Immature natural killer cell (primary cell): ENCODE measurements around the gene NQO2. TPM values are rescaled to one million over a fixed set of nuclear protein-coding genes. Genes with fewer than 3 reads are reported as not detected.
"Not testable (repeated sequence)": the region's sequence is repeated elsewhere in the genome, so short reads cannot be mapped to it uniquely, and the experiment has no call there.

Source experiments
- DNase-seq, 3 donors: peaks; one replicate each; pipeline ENCODE4 v3.0.0; 2022; ENCODE audit warnings: mixed read lengths in 1 of 3
- H3K27ac Mint-ChIP-seq, 6 donors: one replicate each; pipeline ENCODE4 v1.8.0; 2020; ENCODE audit warnings: mixed read lengths in 6 of 6, mild to moderate bottlenecking in 5 of 6, inconsistent platforms in 4 of 6, moderate library complexity in 3 of 6
- H3K27me3 Mint-ChIP-seq, 3 donors: one replicate each; pipeline ENCODE4 v1.8.0; 2020 to 2021; ENCODE audit warnings: low read depth in 3 of 3, mild to moderate bottlenecking in 3 of 3, mixed read lengths in 3 of 3, moderate library complexity in 3 of 3, inconsistent platforms in 1 of 3
- H3K36me3 Mint-ChIP-seq, 3 donors: one replicate each; pipeline ENCODE4 v1.8.0; 2020; ENCODE audit warnings: mixed read lengths in 3 of 3, inconsistent platforms in 2 of 3, mild to moderate bottlenecking in 2 of 3
- H3K4me1 Mint-ChIP-seq, 2 donors: one replicate each; pipeline ENCODE4 v1.8.0; 2020; ENCODE audit warnings: inconsistent platforms in 2 of 2, mild to moderate bottlenecking in 2 of 2, mixed read lengths in 2 of 2, moderate library complexity in 1 of 2
- H3K4me3 Mint-ChIP-seq, 5 donors: one replicate each; pipeline ENCODE4 v1.8.0; 2020; ENCODE audit warnings: mild to moderate bottlenecking in 5 of 5, mixed read lengths in 5 of 5, inconsistent platforms in 3 of 5, moderate library complexity in 3 of 5
- H3K9me3 Mint-ChIP-seq, 6 donors: one replicate each; pipeline ENCODE4 v1.8.0; 2020; ENCODE audit warnings: mild to moderate bottlenecking in 6 of 6, mixed read lengths in 6 of 6, inconsistent platforms in 4 of 6, moderate library complexity in 3 of 6
- polyA plus RNA-seq, 3 donors: library from polyadenylated mRNA; unstranded; fragments of 300-500 nt; fragmentation: Illumina TruSeq; gene quantifications; one replicate each; pipeline ENCODE4 v1.2.3, GENCODE V29; 2021

The NQO2 gene
- polyA plus RNA-seq, 3 donors from 2014 or later = 55.5 to 74.7 (median 67.9) TPM

- Mint-ChIP-seq H3K9me3 (peaks cover 8 to 28% (median 23%) of the 10 kb centered on the region in 6 donors), H3K27me3 (peaks cover 0 to 1% (median 0%) of the 10 kb centered on the region in 3 donors), H3K4me3 (no peak overlapping the region), H3K27ac (no peak overlapping the region), H3K4me1 (peaks cover 0 to 5% of the 10 kb centered on the region in 2 donors), H3K36me3 (peaks cover 44 to 66% (median 64%) of the 10 kb centered on the region in 3 donors)
- no peak for DNase-seq
These were observed 15.4 kb downstream of the NQO2 start for GRCh38 chr6:3015144-3015543.

GRCh38 chr6:3016473-3017280, 17.0 kb downstream of the NQO2 start:
- H3K27ac Mint-ChIP-seq = no peak overlapping the region
- no peak for DNase-seq
- peaks cover 35 to 57% (median 55%) of the 10 kb centered on the region in 3 donors for H3K36me3 Mint-ChIP-seq
- H3K4me3 Mint-ChIP-seq = no peak overlapping the region
- H3K9me3 Mint-ChIP-seq = peaks cover 2 to 13% (median 9%) of the 10 kb centered on the region in 6 donors
- peaks cover 0 to 5% of the 10 kb centered on the region in 2 donors for H3K4me1 Mint-ChIP-seq
- H3K27me3 Mint-ChIP-seq = no peaks in the 10 kb centered on the region

- DNase-seq = no peak
- peaks cover 0 to 6% of the 10 kb centered on the region in 2 donors for H3K4me1 Mint-ChIP-seq
- no peak overlapping the region for H3K27ac Mint-ChIP-seq
- H3K4me3 Mint-ChIP-seq = no peak overlapping the region
- H3K36me3 Mint-ChIP-seq = peaks cover 28 to 50% (median 48%) of the 10 kb centered on the region in 3 donors
- peaks cover 0 to 7% (median 3%) of the 10 kb centered on the region in 6 donors for H3K9me3 Mint-ChIP-seq
- peaks cover 0 to under 1% (median 0%) of the 10 kb centered on the region in 3 donors for H3K27me3 Mint-ChIP-seq
These were observed 17.6 kb downstream of the NQO2 start for GRCh38 chr6:3017304-3017703.

DNA sequence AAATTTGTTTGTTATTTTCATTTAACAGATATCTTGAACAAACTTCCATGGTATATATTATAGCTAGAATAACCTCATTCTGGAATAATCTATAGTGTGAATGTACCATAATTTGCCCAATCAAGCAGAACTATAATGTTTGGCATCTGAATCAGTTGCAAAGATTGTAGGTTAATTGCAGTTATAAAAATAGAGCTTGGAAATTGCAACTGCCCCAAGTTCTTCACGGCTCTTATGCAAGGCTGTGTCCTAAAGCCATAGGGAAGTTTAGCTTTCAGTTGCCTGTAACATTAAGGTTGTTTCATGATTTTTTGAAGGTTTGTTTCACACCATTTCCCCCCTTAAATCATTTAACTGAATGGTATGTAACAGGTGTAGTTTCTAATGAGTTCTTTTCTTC, 19.4 kb downstream of the NQO2 start:
- Mint-ChIP-seq H3K4me3 (no peak overlapping the region), H3K9me3 (no peaks in the 10 kb centered on the region), H3K4me1 (peaks cover 16 to 17% of the 10 kb centered on the region in 2 donors), H3K27me3 (peaks cover 3 to 9% (median 4%) of the 10 kb centered on the region in 3 donors), H3K27ac (peak overlapping the region in 3 of 6 donors; percentile 7 to 78 (median 66)), H3K36me3 (peaks cover 25 to 39% (median 38%) of the 10 kb centered on the region in 3 donors)
- DNase-seq = no peak

GRCh38 chr6:3019749-3020320, 20.1 kb downstream of the NQO2 start:
- H3K27me3 Mint-ChIP-seq = peaks cover 3 to 10% (median 4%) of the 10 kb centered on the region in 3 donors
- peak overlapping the region in 5 of 6 donors; percentile 19 to 78 (median 66) for H3K27ac Mint-ChIP-seq
- peaks cover 23 to 25% of the 10 kb centered on the region in 2 donors for H3K4me1 Mint-ChIP-seq
- DNase-seq = no peak
- H3K4me3 Mint-ChIP-seq = no peak overlapping the region
- H3K36me3 Mint-ChIP-seq = peaks cover 25 to 31% (median 31%) of the 10 kb centered on the region in 3 donors
- no peaks in the 10 kb centered on the region for H3K9me3 Mint-ChIP-seq

DNA sequence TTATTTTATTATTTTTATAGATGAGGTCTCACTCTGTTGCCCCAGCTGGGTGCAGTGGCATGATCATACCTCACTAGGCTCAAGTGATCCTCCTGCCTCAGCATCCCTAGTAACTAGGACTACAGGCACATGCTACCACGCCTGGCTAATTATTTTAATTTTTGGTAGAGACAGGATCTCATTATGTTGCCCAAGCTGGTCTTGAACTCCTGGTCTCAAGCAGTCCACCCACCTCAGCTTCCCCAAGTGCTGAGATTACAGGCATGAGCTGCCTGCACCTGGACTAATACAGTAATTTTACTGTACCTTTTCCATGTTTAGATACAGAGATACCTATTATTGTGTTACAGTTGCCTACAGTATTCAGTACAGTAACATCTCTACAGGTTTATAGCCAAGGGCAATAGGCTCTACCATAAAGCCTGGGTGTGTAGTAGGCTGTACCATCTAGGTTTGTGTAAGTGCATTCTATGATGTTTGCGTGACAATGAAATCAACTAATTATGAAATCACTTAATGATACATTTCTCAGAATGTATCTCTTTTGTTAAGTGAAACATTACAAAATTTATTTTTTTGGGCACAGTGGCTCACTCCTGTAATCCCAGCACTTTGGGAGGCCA, 21.4 kb downstream of the NQO2 start:
- not testable (repeated sequence) for H3K4me3 Mint-ChIP-seq, H3K9me3 Mint-ChIP-seq, DNase-seq, H3K27ac Mint-ChIP-seq
- Mint-ChIP-seq H3K36me3 (peaks cover 20 to 22% (median 21%) of the 10 kb centered on the region in 3 donors), H3K27me3 (peaks cover 3 to 10% (median 4%) of the 10 kb centered on the region in 3 donors), H3K4me1 (peaks cover 33 to 36% of the 10 kb centered on the region in 2 donors)

DNA sequence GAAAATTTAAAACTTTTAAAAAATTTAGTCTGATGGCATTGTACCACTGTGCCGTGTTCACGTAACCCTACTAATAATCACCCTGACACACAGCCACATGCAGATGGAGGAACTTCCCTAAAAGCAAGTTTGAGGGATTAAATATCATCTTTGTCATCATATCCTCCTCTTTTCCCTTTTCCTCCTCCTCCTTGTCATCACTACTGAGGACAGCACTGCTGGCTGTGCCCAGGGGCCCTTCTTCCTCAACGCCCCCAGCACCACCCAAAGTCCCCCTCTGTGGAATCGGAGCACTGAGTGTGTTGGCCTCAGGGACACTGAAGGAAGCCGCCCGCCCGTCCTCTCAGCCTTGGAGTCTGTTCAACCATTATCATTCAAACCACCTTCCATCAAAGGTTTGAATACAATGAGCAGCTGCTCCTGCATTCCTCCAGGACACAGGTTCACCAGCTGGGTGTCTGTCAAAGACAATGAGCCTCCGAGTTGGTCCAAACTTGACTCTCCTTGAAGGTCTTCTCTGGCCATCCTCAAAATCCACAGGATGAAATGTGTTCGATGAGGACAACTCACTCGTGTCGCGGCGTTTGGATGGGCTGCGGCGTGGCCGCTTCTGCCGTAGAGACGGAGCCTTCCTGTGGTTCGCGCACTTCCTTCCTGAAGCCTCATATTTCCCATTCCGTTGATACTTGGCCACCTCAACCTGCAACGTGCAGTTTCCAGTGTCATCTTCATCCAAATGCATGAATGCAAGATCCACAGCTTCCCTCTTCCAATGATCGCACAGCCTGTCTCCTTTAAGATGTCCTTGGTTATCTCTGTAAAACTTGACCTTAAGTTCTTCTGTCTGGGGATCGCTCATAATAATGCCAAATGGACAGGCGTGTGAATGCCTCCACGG, 23.3 kb downstream of the NQO2 start:
- DNase-seq = peak; percentile 19 to 37 (median 30)
- Mint-ChIP-seq H3K4me1 (peaks cover 47 to 50% of the 10 kb centered on the region in 2 donors), H3K36me3 (peaks cover 11 to 17% (median 15%) of the 10 kb centered on the region in 3 donors), H3K9me3 (no peaks in the 10 kb centered on the region), H3K27me3 (peaks cover 3 to 12% (median 8%) of the 10 kb centered on the region in 3 donors), H3K27ac (peak overlapping the region; percentile 88 to 95 (median 90)), H3K4me3 (peak overlapping the region; percentile 83 to 96 (median 94))

DNA sequence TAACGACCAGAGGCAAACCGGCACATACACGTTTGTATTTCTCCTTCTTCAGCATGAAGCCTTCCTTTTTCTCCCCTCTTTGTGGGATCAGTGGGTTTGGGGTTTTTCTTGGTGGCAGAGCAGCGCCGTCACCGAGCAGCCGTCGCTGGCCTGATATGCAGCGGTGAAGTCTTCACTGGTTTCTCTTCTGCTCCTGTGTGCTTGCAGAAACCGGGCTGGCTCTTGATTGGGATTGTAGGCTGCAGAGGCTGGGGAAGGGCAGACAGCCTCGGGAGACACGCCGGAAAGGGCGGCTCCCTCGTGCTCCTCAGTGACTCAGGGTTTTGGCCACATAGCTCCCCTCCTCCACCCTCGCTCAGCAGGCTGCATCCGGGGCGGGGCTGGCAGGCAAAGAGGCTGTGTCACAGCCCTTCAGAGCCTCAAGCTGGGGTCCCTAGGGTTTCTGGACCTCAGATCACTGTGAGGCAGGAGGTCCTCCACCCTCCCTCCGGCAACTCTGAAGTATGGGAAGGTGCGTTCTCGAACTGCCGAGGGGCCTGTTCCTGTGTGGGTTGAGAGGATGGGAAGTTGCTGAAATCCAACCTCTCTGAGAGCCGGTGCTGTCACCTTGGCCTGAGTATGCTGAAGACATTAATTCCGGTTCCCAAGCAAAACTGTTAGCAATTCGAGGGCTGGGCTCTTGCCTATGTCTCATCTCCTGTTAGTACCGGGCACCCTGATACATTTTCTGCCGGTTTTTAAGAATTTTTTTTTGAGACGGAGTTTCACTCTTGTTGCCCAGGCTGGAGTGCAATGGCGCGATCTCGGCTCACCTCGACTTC, 24.2 kb downstream of the NQO2 start:
- Mint-ChIP-seq H3K9me3 (no peaks in the 10 kb centered on the region), H3K36me3 (peaks cover 8 to 16% (median 14%) of the 10 kb centered on the region in 3 donors), H3K27me3 (peaks cover 6 to 14% (median 8%) of the 10 kb centered on the region in 3 donors), H3K4me1 (peaks cover 56 to 58% of the 10 kb centered on the region in 2 donors), H3K27ac (peak overlapping the region; percentile 88 to 95 (median 90)), H3K4me3 (peak overlapping the region; percentile 83 to 96 (median 94))
- DNase-seq = peak; percentile 77 to 80 (median 79)

- DNase-seq = peak; percentile 50 to 71 (median 70)
These were observed 27.3 kb downstream of the NQO2 start for GRCh38 chr6:3026791-3027626.

DNA sequence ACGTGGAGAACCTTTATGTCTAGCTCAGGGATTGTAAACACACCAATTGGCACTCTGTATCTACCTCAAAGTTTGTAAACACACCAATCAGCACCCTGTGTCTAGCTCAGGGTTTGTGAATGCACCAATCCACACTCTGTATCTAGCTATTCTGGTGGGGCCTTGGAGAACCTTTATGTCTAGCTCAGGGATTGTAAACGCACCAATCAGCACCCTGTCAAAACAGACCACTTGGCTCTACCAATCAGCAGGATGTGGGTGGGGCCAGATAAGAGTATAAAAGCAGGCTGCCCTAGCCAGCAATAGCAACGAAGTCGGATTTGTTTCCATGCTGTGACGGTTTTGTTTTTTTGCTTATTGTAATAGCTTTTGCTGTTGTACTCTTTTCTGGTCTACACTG, 28.5 kb downstream of the NQO2 start:
- Mint-ChIP-seq H3K4me3 (peak overlapping the region; percentile 5 to 21 (median 15)), H3K27ac (peak overlapping the region in 2 of 6 donors; percentile 68 to 71), H3K27me3 (peaks cover 10 to 23% (median 13%) of the 10 kb centered on the region in 3 donors), H3K4me1 (peaks cover 50 to 51% of the 10 kb centered on the region in 2 donors)
- DNase-seq, H3K9me3 Mint-ChIP-seq, H3K36me3 Mint-ChIP-seq: not testable (repeated sequence)

More at GRCh38 chr6:3026791-3027626, 27.3 kb downstream of the NQO2 start:
- Mint-ChIP-seq H3K9me3 (no peaks in the 10 kb centered on the region), H3K27ac (peak overlapping the region; percentile 36 to 95 (median 92)), H3K4me3 (peak overlapping the region; percentile 74 to 91 (median 80)), H3K4me1 (peaks cover 57 to 59% of the 10 kb centered on the region in 2 donors), H3K36me3 (peaks cover 0 to 6% (median 0%) of the 10 kb centered on the region in 3 donors), H3K27me3 (peaks cover 8 to 20% (median 8%) of the 10 kb centered on the region in 3 donors)

- no peaks in the 10 kb centered on the region for H3K9me3 Mint-ChIP-seq
- no peaks in the 10 kb centered on the region for H3K36me3 Mint-ChIP-seq
- H3K4me1 Mint-ChIP-seq = peaks cover 14% of the 10 kb centered on the region in 2 donors
- DNase-seq = no peak
- H3K4me3 Mint-ChIP-seq = no peak overlapping the region
- H3K27me3 Mint-ChIP-seq = peaks cover 9 to 19% (median 11%) of the 10 kb centered on the region in 3 donors
- H3K27ac Mint-ChIP-seq = no peak overlapping the region
These were observed 32.4 kb downstream of the NQO2 start for GRCh38 chr6:3031857-3032640.
